GM19372 (cell line): ENCODE results near the gene TBC1D14.

ENCODE experiments used
- ATAC-seq: cut with Tn5 transposase; IDR thresholded peaks from one replicate; pipeline ENCODE4 v1.9.1; 2021; ENCODE audit warnings: mild to moderate bottlenecking, low read depth, moderate library complexity; ENCODE audit not compliant: unreplicated experiment

Gene TBC1D14

DNA sequence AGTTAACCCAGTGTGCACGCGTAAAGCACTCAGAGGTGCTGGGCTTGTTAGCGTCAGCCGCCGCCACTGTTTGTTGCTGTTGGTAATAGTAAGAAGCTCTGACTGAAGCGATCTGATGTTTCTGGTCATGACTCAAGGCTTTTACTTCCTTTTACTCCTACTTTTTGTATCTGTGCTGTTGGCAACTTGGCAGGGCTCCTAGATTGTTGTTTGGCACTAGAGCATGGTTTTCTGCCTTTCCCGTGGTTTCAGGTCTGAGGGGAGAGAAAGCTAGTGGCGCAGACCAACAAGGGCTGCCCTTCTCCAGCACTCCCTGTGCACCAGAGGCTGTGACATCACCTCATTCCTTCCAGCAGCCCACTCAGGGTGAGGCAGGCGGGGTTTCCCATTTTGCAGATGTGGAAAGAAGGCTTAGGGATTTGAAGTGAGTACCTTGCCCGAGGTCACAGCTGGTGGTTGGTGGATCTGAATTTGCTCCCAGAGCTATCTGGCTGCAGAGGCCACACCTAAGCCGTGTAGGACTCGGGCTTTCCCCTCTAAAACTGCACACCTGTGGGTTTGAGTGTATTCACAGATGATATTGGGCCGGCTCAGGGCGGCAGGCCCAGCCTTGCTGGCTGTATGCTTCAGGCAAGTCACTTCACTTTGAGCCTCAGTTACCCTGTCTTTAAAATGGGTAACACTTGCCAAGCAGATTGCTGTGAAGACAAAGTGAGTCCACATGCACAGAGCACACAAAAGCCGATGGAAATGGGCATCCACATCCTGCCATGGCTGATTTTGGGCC lies 82.3 kb downstream of the TBC1D14 start:
- ATAC-seq: no peak

DNA sequence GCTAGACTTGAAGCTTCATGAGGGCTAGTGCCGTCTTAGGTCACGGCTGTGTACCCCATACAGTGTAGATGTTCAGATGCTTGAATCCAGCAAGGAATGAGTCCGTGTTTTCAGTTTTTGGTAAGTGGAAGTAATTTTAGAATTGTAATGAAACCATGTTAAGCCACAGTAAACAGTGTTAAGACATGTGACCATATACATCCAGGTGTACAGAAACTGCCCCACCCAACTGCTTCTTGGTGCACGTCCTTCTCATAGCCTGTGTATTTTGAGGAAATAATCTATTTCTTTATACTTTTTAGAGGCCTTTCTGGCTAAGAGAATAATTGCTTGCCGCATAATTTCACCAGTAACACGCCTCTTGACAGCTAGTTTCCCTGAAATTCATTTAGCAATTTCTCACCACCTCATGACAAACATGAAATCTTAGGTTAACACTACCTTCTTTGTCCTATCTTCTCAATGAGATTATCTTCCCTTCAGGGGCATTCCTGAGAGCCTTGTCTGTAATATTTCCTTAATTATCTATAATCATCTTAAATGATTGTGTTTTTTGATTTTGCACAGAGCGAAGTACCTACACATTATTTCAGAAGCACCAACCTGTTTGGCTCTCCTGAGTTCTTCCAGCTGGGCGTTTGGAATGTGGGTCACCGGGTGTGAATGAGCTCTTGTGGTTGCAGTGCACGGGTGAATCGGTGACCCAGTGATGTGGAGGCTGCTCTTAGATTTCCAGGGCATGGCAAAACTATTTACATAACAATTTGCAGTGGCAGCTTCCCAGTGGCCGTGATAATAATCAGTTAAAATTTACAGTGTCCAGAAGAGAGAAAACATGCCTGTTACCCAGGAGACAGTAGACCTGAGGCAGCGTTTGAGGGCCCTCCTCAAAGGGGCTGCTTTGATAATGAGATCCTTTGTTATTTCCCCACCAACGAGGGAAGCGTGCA lies 83.4 kb downstream of the TBC1D14 start:
- ATAC-seq: no peak

- no peak for ATAC-seq
Measured at GRCh38 chr4:6996481-6996880, 86.9 kb downstream of the TBC1D14 start.

DNA sequence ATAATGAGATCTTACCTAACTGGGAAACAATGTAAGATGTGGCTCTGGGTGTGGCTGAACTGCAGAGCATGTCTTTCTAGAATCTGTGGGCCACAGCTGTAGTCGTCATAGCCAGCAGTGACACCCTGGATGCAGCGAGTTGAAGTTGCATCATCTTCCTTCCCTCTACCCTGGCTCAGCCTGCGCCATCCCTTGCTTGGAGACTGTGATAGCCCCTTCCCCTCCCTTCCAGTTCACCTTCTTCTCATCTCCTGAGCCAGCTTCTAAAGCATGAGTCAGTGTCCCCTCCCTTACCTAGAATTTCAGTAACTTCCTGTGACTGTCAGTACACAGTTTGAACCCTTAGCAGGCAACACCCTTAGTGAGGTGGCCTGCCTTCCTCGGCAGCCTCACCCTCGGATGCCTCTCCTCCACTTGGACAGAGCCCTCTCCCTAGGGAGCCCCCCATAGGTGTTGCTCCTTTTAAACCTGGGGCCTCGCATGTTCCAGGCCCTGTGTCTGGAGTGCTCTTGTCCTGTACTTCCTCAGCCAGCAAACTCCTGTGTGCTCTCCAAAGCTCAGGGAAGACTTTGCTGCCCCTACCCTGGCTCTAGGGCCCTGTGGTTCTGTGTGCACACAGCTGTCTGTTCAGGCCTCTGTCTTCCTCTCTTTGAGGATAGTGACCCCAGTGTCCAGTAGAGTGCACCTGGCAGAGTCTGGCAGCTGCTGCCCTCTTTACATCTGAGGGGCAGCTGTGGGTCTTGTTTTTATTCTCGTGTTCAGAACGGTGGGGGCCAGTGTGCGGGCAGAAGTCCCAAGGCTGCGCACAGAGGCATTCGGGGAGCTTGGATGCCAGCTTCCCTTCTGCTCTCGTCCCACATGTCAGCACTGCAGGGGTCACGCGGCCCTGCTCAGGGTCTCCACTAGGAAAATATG lies 89.8 kb downstream of the TBC1D14 start:
- no peak for ATAC-seq

DNA sequence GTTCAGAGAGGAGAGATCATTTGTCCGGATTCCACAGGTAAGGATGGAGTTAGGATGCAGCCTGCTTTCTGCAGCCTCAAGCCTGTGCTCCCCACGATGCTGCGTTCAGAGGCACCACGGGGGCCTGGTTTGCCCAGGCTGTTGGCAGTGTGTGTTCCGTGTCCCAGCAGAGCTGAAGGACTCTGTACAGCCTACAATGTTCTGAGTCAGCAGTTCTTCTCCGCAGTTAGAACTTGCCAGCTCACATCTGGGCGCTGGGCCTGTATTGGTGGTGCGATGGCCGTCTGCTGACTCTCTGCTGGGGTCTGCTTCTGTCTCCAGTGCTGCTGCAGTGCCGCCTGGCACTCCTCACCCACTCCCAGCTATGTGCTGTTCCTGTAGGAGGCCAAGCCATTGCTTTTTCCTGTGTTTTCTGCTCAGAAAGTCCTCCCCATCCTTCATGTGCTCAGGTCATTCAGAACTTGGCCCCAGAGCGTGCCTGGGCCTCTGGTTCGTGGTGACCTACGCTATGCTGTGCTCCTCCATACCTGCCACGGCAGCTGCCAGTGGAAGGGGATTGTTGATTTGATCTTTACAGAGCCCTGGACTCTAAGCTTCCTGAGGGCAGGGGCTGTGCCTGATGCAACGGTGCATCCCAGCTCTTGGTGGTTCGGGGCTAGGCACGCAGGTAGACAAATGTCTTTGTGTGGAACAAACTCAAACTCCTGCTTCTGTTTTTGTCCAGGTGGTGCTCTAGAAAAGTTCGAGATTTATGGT lies 91.0 kb downstream of the TBC1D14 start:
- ATAC-seq: no peak

GRCh38 chr4:7001271-7001670 lies 91.6 kb downstream of the TBC1D14 start:
- ATAC-seq: no peak

- ATAC-seq: no peak
Measured at GRCh38 chr4:7002336-7002735, 92.7 kb downstream of the TBC1D14 start.

GRCh38 chr4:7003176-7003878 lies 93.7 kb downstream of the TBC1D14 start:
- ATAC-seq: no peak

GRCh38 chr4:7003879-7004240 lies 94.2 kb downstream of the TBC1D14 start:
- ATAC-seq: no peak

GRCh38 chr4:7004331-7004730 lies 94.7 kb downstream of the TBC1D14 start:
- no peak for ATAC-seq

GRCh38 chr4:7005571-7005970 lies 95.9 kb downstream of the TBC1D14 start:
- no peak for ATAC-seq

GRCh38 chr4:7006411-7006810 lies 96.8 kb downstream of the TBC1D14 start:
- ATAC-seq: no peak

- no peak for ATAC-seq
Measured at GRCh38 chr4:7007142-7007907, 97.7 kb downstream of the TBC1D14 start.

GRCh38 chr4:7007944-7008343 lies 98.3 kb downstream of the TBC1D14 start:
- no peak for ATAC-seq

- no peak for ATAC-seq
Measured at GRCh38 chr4:7009564-7009963, 99.9 kb downstream of the TBC1D14 start.

DNA sequence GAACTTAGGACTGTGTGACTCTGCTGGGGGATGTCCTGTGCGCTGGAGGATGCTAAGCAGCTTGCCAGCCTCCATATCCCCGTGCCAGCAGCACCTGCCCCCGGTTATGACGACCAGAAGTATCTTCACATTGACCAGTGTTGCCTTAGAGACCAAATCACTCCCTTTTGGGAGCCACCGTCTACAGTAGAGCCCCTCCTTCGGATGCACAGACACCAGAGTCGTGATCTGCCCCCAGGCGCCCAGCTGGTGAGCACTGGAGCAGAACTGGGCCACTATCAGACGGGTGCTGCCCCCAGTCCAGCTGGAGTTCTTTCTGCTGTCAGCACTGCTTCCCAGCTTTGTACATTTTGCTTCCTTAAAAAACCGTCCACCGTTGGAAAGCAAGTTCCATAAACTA lies 103.5 kb downstream of the TBC1D14 start:
- ATAC-seq: no peak

- ATAC-seq: no peak
Measured at GRCh38 chr4:7014815-7015214, 105.2 kb downstream of the TBC1D14 start.

DNA sequence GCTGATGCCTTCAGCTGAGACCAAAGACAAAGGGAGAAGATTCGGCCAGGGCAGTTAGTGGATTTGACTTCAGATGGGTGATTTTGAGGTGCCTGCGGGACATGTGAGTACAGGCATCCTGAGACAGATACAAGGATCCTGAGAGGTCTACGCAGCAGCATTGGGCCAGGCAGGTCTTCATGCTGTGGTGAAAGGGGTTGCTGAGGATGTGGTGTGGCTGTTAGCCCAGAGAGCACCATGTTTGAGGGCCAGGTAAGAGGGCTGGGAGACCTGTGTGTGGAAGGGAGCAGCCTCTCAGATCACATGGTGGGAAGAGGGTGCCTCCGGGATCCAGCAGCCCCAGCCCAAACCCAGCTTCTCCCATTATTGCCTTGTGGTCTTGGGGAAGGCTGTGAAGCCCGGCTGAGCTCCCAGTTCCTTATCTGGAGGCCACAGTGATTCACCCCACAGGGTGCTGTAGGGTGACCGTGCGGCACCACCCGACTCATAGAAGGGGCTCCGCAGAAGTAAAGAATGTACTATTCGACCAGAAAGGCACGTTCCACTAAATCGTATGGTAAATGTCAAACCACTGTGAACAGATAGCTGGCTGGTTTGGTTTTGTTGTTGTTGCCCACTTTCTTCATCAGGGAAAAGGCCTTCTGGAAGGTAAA lies 105.9 kb downstream of the TBC1D14 start:
- ATAC-seq: no peak
